Measurements from ENCODE around the gene DEFB124.

Gene DEFB124

GRCh38 chr20:31425797-31426196 is 49.1 kb downstream of the DEFB124 start:
- DNase-seq (ENCODE audit: low spot score) = no peak

GRCh38 chr20:31418307-31418706 is 56.6 kb downstream of the DEFB124 start:
- DNase-seq (ENCODE audit: low spot score) = no peak

- no peak for DNase-seq (ENCODE audit: low spot score)
Measured at GRCh38 chr20:31415653-31416052, 59.3 kb downstream of the DEFB124 start.

All from left forelimb (tissue), 1 donor.